ENCODE data around the gene KAT6B.

GRCh38 chr10:75035975-75036708 lies 209.7 kb downstream of the KAT6B start:
- TF ChIP-seq CTCF (IDR thresholded peaks at IDR 0.05) (no peak), EZH2 (IDR thresholded peaks at IDR 0.05; ENCODE audit: borderline replicate concordance, insufficient read depth, low read depth, low read length, poor library complexity, severe bottlenecking) (no peak)
